ENCODE measurements around the gene CASP14. TPM values are rescaled to one million over a fixed set of nuclear protein-coding genes. Genes with fewer than 3 reads are reported as not detected.

The CASP14 gene
- total RNA-seq, 4 donors from 2014 or later: 245 to 346 (median 293) TPM

- DNase-seq (ENCODE audit: low spot score in 2 of 2): no peak
- 44 to 52% methylated on average over 1 of the region's 1 CpG for WGBS, 2 donors
- TF ChIP-seq CTCF (IDR thresholded peaks at IDR 0.05) (no peak), POLR2A (IDR thresholded peaks at IDR 0.05) (no peak)
- no peak overlapping the region for H3K4me3 ChIP-seq (ENCODE audit: low read depth, poor library complexity, severe bottlenecking)
- intact Hi-C loops (cut with DNase I; ENCODE audit: low total_unique reads): no loop called here
Measured at GRCh38 chr19:15035795-15036311, 13.4 kb upstream of the CASP14 start.

- no peak overlapping the region for H3K4me3 ChIP-seq (ENCODE audit: low read depth, poor library complexity, severe bottlenecking)
- no peak for DNase-seq (ENCODE audit: low spot score in 2 of 2)
- 32 to 36% methylated on average over 4 of the region's 4 CpGs for WGBS, 2 donors
- intact Hi-C loops (cut with DNase I; ENCODE audit: low total_unique reads): no loop called here
- no peak for TF ChIP-seq CTCF (IDR thresholded peaks at IDR 0.05)
- TF ChIP-seq POLR2A (IDR thresholded peaks at IDR 0.05): no peak
Measured at GRCh38 chr19:15037586-15037985, 11.7 kb upstream of the CASP14 start.

GRCh38 chr19:15038294-15038693 lies 11.0 kb upstream of the CASP14 start:
- intact Hi-C loops (cut with DNase I; ENCODE audit: low total_unique reads): no loop called here
- TF ChIP-seq POLR2A (IDR thresholded peaks at IDR 0.05) (no peak), CTCF (IDR thresholded peaks at IDR 0.05) (no peak)
- 30 to 39% methylated on average over 3 of the region's 3 CpGs for WGBS, 2 donors
- DNase-seq (ENCODE audit: low spot score in 2 of 2): peak in 1 of 2 donors; percentile 46
- no peak overlapping the region for H3K4me3 ChIP-seq (ENCODE audit: low read depth, poor library complexity, severe bottlenecking)

- WGBS, 2 donors: 87 to 96% methylated on average over 1 of the region's 1 CpG
- intact Hi-C loops (cut with DNase I; ENCODE audit: low total_unique reads): no loop called here
- H3K4me3 ChIP-seq (ENCODE audit: low read depth, poor library complexity, severe bottlenecking): no peak overlapping the region
Measured at GRCh38 chr19:15042003-15042402, 7.3 kb upstream of the CASP14 start.

GRCh38 chr19:15042826-15043225 lies 6.5 kb upstream of the CASP14 start:
- 78 to 80% methylated on average over 2 of the region's 2 CpGs for WGBS, 2 donors
- H3K4me3 ChIP-seq (ENCODE audit: low read depth, poor library complexity, severe bottlenecking): no peak overlapping the region
- intact Hi-C loops (cut with DNase I; ENCODE audit: low total_unique reads): no loop called here
- no peak for DNase-seq (ENCODE audit: low spot score in 2 of 2)
- TF ChIP-seq POLR2A (IDR thresholded peaks at IDR 0.05): no peak
- no peak for TF ChIP-seq CTCF (IDR thresholded peaks at IDR 0.05)

More at GRCh38 chr19:15042003-15042402, 7.3 kb upstream of the CASP14 start:
- TF ChIP-seq POLR2A (IDR thresholded peaks at IDR 0.05): no peak
- no peak for DNase-seq (ENCODE audit: low spot score in 2 of 2)

- H3K4me3 ChIP-seq (ENCODE audit: low read depth, poor library complexity, severe bottlenecking): no peak overlapping the region
- intact Hi-C loops (cut with DNase I; ENCODE audit: low total_unique reads): no loop called here
- 69 to 85% methylated on average over 3 of the region's 3 CpGs for WGBS, 2 donors
- TF ChIP-seq POLR2A (IDR thresholded peaks at IDR 0.05) (no peak), CTCF (IDR thresholded peaks at IDR 0.05) (no peak)
- DNase-seq (ENCODE audit: low spot score in 2 of 2): no peak
Measured at GRCh38 chr19:15045506-15045905, 3.8 kb upstream of the CASP14 start.

All from lower leg skin (tissue), 4 donors.